COLO668 (cell line): ENCODE results near the gene CPNE9.
"Not testable (repeated sequence)": the region's sequence is repeated elsewhere in the genome, so short reads cannot be mapped to it uniquely, and the experiment has no call there.

Experiments used
- DNase-seq: peaks from one replicate; lab custom pipeline; 2025; ENCODE audit not compliant: unreplicated experiment; lab: John Stamatoyannopoulos, UW

Gene CPNE9

DNA sequence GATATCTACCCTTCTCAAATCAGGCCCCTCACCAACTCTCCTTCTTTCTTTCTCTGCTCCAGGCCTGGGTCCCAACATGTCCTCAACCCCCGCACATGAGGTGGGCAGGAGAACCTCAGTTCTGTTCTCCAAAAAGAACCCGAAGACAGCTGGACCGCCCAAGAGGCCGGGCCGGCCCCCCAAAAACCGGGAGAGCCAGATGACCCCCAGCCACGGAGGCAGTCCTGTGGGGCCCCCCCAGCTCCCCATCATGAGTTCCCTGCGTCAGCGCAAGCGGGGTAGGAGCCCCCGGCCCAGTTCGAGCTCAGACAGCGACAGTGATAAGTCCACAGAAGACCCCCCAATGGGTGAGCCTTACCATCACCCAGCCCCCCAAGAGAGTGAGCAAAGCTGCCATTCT, 40.5 kb downstream of the CPNE9 start:
- DNase-seq: no peak

DNA sequence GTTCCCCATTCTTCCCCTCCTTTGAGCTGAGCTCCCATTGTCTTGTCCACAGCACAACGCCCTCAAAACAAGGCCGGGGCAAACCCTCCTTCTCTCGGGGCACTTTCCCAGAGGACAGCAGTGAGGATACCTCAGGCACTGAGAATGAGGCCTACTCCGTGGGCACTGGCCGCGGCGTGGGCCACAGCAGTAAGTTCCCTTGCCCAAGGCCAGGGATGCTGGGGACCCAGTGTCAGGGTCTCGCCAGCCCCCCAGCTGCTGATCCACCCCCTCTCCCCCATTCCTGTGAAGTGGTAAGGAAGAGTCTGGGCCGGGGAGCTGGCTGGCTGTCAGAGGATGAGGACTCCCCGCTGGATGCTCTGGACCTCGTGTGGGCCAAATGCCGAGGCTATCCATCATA, 41.9 kb downstream of the CPNE9 start:
- DNase-seq: no peak

DNA sequence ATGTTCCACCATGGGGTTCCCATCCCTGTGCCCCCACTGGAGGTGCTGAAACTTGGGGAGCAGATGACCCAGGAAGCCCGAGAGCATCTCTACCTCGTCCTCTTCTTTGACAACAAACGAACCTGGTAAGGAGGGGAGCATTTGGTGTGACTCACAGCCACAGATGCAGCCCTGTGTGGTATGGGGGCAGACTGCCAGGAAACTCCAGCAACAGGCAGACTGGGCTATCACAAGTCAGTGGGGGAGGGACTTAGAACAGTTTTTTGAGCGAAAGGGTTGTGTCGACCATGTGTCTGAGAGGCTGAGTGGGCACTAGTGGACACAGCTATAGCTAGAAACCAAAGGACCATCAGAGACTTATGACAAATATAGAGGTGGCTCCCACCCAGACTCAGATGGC, 42.7 kb downstream of the CPNE9 start:
- DNase-seq: no peak

DNA sequence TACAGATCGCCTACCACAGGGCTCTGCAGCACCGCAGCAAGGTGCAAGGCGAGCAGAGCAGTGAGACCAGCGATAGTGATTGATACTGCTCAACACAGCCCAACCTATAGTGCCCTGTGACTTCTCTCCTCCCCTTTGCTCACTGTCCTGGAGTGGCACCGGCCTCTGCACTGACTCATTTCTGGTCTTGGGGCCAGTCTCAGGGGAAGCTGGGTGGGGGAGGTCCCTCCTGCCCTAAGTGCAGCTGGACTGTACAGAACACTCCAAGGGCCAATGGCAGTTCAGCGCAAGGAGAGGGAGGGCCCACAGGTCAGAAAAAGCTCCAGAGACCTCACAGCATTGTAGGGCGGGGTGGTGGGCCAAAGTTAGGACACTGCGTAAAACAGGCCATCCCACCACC, 43.6 kb downstream of the CPNE9 start:
- no peak for DNase-seq

DNA sequence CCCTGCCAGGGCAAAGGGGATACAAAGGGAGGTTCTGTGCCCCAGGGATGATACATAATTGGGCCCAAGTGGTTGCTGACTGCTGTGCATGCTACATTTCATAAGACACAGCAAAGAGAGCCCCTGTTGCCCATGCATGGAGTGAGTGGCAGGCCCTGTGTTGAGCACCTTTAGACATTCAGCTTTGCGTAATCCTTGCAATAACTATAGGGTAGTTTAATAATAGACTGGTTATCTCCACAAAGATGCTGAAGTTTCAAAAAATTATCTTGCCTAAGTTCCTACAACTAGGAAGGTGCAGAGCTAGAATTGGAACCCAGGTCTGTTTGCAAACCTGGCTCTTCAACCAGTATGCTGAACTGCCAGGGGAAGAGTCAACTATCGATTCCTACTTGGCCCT, 44.4 kb downstream of the CPNE9 start:
- no peak for DNase-seq

DNA sequence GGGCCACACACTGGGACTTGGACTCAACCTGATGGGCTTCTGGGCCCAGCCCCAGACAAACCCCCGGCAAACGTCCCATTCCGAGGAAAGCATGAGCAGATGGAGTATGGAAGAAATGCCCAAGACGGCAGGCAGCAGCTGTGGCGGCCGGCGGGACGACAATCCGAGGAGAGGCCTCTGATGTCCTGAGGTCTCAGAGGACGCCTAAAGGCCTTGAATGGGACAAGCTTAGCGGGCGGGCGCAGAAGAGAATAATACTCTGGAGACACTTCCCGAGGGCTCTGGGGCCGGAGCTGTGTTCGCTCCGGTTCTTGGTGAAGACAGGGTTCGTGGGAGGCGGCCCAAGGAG, 45.6 kb downstream of the CPNE9 start:
- DNase-seq: no peak

DNA sequence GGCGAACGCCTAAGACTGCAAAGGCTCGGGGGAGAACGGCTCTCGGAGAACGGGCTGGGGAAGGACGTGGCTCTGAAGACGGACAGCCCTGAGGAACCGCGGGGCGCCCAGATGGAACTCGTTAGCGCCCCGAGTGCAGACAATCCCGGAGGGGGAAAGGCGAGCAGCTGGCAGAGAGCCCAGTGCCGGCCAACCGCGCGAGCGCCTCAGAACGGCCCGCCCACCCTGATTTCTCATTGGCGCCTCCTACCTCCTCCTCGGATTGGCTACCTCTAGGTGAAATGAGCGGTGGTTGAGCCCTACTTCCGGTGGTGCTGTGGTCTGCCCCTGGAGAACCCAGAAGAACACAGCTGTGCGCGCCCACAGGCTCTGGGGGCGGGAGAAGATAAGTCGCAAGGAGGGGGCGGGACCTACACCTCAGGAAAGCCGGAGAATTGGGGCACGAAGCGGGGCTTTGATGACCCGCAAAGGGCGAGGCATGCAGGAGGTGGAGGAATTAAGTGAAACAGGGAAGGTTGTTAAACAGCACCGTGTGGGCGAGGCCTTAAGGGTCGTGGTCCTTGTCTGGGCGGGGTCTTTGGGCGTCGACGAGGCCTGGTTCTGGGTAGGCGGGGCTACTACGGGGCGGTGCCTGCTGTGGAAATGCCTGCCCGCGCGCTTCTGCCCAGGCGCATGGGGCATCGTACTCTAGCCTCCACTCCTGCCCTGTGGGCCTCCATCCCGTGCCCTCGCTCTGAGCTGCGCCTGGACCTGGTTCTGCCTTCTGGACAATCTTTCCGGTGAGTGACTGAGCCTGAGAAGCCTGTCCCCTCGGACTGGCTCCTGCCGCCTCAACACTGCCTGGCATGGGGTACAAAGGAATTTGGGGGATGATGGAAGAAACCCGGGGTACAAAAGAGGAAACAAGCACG, 46.3 kb downstream of the CPNE9 start, which contains the start of gene OGG1:
TSS of gene OGG1 (plus strand) at position 308 of the 911 bp plus-strand sequence. CDS start at position 643, 335 bp downstream.
- DNase-seq: peak; percentile 91

DNA sequence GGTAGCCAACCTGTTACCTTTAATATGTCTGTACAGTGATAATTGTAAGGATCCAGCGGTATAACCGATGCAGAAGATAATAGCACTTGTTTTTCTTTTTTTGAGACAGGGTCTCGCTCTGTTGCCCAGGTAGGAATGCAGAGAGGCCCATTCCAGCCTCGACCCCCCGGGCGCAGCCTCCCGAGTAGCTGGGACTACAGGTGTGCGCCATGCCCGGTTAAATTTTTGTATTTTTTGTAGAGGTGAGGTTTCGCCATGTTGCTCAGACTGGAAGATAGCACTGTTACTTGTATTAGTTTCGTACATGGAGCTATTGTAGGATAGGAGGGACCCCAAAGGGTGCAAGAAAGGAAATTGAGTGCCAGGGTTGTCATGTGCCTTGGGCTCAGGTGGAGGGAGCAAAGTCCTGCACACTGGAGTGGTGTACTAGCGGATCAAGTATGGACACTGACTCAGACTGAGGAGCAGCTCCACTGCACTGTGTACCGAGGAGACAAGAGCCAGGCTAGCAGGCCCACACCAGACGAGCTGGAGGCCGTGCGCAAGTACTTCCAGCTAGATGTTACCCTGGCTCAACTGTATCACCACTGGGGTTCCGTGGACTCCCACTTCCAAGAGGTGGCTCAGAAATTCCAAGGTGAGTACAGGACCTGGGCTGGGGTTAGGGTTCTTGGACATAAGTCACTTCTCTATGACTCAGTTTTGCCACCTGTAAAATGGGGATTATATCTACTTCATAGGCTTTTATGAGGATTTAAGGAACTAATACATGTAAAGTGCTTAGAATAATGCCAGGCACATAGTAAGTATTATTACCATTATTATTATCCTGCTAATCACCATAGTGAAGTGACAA, 47.2 kb downstream of the CPNE9 start:
- DNase-seq: peak; percentile 14

DNA sequence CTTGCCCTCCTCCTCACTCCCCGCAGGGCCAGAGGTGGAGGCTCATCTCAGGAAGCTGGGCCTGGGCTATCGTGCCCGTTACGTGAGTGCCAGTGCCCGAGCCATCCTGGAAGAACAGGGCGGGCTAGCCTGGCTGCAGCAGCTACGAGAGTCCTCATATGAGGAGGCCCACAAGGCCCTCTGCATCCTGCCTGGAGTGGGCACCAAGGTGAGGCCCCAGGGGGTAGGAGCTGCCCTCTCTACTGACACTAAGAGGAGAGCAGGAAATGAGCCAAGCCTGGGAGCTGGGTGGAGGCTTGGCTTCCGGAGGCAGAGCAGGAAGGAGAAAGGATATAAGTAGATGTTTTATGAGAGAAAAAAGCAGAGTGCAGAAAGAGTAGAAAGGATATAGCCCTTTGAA, 51.0 kb downstream of the CPNE9 start:
- no peak for DNase-seq

DNA sequence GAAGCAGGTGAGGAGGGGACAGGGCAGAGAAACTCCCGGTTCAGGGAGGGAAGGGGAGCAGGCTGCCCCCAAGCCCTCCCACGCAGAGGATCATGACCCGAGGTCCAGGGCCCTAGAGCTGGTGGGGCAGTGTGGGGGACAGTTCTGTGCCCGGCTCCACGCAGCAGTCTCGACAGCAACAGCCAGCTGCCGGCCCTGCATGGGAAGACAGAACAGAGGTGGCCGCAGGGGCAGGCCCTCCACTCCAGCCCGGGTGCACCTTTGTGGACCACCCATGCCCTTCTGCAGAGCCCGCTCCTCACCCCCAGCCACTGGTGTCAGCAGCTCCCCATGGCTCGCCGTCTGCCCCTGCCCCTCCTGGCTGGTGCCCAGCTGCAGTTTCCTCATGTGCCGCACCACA, 53.8 kb downstream of the CPNE9 start:
- no peak for DNase-seq

DNA sequence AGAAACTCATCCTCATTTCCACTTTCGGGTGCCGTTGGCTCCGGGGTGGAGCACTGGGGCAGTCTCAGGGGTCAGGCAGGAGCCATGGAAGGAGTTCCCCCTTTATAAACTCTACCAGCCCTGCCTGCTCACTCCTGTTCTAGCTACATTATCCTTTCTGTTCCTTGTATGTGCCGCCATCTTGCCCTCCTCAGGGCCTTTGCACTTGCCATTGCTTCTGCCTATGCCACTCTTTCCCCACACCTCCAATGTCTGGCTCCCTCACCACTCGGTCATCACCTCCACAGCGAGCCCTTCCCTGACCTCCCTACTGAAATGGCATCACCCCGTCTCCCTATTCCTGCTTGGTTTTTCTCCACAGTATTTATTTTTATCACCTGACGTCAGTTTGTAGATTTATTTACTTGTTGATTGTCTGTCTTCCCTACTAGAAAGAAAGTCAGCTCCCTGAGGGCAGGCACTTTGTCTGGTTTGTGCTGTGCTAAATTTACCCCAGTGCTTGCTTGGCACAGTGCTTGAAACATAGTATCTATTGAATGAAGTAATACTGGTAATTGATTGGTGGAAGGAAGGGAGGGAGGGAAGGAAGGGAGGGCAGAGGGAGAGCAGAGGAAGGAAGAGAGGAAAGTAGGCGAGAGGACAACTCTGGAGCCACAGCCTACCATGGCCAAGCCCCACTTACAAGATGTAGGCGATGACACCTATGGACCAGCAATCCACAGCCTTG, 57.3 kb downstream of the CPNE9 start:
- DNase-seq: no peak

DNA sequence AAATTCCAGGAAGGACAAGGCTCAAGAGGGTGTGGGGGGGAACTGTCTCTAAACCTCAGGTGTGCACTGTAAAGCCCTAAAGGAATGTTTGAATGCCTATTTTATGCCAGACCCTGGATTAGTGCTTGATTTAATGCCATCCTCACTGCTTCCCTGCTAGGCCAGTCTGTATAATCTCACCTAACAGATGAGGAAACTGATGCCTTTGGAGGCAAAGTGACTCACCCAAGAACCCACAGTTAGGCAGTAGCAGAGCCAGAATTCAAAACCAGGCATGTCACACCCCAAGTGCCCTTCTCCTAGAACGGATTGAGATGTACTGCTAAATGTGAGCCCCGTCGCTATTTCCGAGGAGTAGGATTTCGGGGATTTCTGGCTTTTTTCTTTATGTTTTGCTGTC, 58.3 kb downstream of the CPNE9 start:
- DNase-seq: no peak

DNA sequence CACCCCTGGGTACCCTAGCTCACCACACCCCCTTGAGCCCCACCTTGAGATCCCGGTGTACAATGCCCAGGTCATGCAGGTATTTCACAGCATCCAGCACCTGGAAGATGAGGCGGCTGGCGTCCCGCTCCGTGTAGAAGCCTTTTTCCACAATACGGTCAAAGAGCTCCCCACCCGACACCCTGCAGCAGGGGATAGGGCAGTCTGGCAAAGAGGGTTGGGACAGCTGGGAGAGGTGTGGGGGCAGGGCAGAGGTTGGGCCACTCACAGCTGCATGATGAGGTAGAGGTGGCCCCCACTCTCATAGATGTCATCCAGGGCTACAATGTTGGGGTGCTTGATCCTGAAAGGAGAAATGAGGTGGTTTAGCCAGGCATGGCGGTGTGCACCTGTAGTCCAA, 59.2 kb downstream of the CPNE9 start:
- DNase-seq: no peak

DNA sequence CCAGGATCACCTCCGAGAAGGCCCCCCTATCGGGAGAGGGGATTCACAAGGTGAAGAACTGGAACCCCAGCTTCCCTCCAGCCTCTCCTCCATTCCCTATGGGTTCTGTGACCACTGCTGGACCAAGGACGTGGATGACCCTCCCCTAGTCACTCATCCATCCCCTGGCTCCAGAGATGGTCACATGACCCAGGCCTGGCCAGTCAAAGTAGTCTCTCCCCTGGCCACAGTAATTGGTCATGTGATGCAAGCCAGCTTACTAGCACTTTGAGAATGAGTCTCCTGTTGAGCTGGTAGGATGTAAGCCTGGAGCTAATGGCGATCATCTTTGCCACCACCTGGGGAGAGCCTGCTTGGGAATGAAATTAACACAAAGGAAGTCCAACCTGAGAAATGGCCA, 62.2 kb downstream of the CPNE9 start:
- DNase-seq: no peak

DNA sequence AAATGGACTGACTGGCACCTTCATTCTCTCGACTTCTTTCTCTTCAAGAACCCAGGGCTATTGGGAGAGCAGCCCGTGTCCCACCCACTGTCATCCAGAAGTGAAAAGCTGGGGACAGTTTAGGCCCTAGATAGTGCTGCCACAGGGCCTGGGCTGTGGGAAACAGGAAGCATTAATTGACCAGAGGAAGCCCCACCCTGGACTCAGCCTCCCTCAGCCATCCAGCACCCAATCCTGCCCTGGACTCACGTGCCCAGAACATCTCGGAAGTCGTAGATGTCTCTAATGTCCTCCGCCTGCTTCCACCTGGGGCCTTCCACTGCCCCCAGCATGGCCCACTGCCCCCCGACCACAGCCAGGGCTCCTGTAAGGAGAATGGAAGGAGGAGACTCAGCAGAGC, 63.8 kb downstream of the CPNE9 start:
- no peak for DNase-seq

DNA sequence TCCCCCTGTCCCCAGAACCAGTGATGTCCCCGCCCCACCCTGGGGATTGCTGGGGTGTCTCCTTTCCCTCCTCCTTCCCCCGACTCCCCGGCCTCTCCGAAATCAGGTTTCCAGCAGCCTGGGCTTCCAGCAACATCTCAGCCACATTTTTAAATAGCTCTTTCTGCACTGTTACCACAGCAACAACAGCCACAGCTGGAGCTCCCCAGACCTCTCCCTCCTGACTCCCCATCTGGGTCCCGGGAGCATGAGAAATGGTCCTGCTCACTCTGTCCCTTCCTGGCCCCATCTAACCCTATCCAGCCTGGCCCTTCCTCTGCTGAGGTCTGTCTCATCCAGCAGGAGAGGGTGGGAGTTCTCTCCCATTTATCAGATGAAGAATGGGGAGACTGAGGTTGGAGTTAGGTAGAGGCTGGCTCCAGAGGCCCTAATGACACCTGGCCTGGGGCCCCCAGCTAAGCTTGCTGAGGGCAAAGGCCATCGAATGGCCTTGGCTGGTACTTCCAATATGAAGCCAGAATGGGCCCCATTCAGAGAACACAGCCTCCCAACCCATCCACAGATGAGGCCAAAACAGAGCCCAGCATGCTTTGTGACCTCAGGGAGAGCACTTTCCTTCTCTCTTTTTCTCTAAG, 64.6 kb downstream of the CPNE9 start:
- DNase-seq: no peak

DNA sequence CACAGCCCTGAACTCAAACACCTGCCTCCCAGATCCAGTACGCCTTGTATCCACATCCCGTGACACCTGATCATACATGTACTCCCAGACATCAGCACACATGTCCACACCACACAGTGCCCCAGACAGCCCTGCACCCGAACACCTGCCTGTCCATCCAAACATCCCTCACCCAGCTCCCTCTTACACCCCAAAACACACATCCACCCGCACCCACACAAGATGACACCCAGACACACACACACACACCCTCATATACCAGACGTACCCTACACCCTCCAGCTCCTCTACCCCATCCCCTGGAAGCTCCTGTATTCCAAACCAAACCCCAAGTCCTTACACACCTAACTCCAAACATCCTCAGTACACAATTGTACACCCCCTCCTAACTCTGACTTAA, 65.4 kb downstream of the CPNE9 start:
- DNase-seq: peak; percentile 8

DNA sequence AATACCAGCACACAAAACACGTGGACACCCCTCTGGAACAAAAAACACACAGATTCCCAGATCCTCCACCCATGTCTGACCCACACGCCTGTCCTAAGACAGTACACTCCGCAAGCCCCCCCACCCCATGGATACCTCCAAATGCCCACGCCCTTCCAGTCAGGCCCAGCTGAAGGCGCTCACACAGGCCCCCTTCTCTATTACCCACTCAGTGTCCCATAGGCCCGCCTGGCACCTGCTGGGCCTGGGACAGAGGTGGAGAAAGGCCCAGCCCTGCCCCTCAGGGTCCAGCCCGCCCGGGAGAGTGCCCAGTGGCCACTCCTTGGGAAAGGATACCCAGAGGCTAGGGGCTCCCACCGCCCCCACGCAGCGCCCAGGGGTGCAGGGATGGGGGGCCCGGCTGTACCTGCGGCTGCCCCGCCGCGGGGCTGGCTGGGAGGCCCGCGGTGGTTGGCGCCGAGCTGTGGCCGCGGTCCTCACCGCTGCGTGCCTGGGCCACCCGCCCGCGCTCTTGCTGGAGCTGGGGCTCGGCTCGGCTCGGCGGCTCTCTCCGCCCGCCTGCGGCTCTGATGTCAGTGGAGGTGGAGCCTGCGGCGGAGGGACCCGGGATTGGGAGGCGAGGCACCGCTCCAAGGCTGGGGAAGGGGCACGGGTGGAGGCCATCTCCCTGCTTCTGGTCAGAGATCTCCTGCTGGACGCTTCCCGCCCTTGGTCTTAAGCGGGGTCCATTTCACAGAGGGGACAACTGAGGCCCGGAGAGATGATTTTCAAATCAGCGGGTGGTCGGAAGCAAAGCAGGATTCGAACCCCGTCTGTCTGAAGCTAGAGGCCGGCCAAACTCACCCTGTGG, 66.0 kb downstream of the CPNE9 start, which contains the start of gene CAMK1:
TSS of gene CAMK1 (minus strand) at position 522 of the 850 bp plus-strand sequence. CDS start 2,198 bp downstream, outside the sequence.
- peak; percentile 67 for DNase-seq

DNA sequence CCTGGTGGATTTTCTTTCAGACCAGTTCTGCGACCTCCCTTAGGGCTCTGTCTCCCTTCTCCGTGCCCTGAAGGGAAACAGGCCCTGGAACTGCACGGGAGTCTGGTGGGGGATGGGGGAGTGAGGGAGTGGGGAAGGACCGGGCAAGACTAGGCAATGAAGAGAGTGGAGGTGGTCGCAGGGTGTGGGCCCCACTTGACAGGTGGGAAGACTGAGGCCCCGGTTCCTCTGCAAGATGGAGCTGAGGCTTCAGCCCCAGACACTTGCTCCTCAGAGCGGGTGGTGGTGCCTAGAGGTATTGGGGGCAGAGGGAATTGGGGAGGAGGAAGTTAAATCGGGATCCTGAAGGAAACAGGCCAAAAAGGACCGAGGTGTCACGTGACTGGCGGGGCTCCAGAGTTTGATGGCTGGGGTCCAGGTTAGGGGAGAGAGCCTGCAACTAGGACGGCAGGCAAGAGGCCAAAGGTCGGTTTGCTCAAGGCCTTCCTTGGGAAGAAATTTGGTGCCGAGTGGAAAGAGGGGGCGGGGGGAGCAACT, 66.7 kb downstream of the CPNE9 start:
- DNase-seq: no peak

DNA sequence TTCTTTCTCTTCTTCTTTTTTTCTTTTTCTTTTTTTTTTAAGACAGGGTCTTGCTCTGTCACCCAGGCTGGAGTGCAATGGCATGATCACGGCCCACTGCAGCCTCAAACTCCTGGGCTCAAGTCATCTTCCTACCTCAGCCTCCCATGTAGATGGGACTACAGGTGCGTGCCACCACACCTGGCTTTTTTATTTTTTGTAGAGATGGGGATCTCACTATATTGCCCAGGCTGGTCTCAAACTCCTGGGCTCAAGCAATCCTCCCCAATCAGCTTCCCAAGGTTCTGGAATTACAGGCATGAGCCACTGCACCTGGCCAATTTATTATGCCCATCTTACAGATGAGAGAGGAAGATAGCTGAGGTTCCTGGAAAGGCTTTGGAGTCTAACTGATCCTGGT, 67.4 kb downstream of the CPNE9 start:
- DNase-seq: not testable (repeated sequence)
